ENCODE results near the gene BZW2.

DNA sequence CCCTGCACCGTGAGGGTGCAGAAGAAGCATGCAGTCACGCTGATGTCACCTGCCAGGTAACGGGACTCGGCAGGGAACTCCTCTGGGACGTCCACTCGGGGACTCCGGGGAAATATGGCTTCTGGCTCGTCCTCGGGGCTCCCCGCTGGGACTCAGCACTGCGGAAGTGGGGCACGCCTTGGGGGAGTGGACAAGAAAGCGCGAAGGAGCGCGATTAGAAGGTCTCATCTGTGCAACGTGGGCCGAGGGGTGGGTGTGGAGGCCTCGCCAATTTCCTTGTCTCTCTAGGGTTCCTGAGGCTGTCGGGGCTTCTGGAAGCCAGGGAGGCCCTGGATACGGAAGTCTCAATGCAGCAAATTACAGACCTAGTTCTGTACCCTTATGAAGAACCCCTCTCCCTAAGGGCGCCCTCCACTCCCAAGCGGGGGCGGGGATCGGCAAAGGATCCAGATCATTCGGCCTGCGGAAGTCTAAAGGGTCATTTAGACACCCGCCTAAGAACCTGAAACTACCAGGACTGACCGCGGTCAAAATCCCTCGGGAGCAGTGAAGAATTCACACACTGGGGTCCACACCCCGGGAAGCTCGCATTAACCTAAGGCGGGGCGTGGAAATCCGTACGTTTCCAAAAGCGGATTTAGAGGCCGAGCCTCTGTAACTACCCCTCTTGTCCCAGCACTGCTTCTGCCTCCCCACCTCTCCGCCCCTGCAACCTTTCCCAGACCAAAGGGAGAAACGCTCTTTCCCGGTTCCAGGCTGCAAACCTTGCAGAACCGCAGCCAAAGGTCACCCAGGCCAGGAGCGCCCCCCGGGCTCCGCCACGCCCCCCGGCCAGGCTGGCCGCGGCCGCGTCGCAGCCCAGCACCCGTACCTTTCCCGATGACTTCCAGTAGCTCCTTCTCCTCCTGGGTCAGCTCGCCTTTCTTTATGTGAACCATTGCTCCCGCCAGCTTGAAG lies 1.1 kb upstream of the BZW2 start:
- TF ChIP-seq, protein P1, sequence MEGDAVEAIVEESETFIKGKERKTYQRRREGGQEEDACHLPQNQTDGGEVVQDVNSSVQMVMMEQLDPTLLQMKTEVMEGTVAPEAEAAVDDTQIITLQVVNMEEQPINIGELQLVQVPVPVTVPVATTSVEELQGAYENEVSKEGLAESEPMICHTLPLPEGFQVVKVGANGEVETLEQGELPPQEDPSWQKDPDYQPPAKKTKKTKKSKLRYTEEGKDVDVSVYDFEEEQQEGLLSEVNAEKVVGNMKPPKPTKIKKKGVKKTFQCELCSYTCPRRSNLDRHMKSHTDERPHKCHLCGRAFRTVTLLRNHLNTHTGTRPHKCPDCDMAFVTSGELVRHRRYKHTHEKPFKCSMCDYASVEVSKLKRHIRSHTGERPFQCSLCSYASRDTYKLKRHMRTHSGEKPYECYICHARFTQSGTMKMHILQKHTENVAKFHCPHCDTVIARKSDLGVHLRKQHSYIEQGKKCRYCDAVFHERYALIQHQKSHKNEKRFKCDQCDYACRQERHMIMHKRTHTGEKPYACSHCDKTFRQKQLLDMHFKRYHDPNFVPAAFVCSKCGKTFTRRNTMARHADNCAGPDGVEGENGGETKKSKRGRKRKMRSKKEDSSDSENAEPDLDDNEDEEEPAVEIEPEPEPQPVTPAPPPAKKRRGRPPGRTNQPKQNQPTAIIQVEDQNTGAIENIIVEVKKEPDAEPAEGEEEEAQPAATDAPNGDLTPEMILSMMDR (IDR thresholded peaks at IDR 0.05; ENCODE audit: low read depth, low read length, poor library complexity, severe bottlenecking) = no peak
- no peak for TF ChIP-seq EZH2phosphoT487 (IDR thresholded peaks at IDR 0.05; ENCODE audit: borderline replicate concordance, low read length)

Measured in DOHH2 (cell line).